MM.1S (cell line): Measurements from ENCODE around the gene MYOF.
"Not testable (repeated sequence)": the region's sequence is repeated elsewhere in the genome, so short reads cannot be mapped to it uniquely, and the experiment has no call there.

Source experiments
- DNase-seq: peaks from one replicate; pipeline ENCODE4 v3.0.0-alpha.2; 2015
- H2AFZ ChIP-seq: fragments of 300-600 bp; sonication (generic); 2 replicates; pipeline ENCODE4 v1.6.0; 2016; ENCODE audit warnings: antibody characterized with exemption, low read length
- H3F3A ChIP-seq: fragments of 300-600 bp; sonication (generic); 2 replicates; pipeline ENCODE4 v1.6.1; 2016; ENCODE audit warnings: mild to moderate bottlenecking, antibody characterized with exemption, low read length, moderate library complexity, mixed read lengths; ENCODE audit not compliant: insufficient read depth
- H3K27ac ChIP-seq: fragments of 300-600 bp; sonication (generic); 2 replicates; pipeline ENCODE4 v1.5.1; 2016; ENCODE audit warnings: mild to moderate bottlenecking, low read length
- H3K27me3 ChIP-seq: fragments of 300-600 bp; sonication (generic); replicated peaks from 2 replicates; pipeline ENCODE4 v1.6.0; 2016; ENCODE audit warnings: low read length; ENCODE audit not compliant: insufficient read depth
- H3K36me3 ChIP-seq: fragments of 300-600 bp; sonication (generic); replicated peaks from 2 replicates; pipeline ENCODE4 v1.6.1; 2016; ENCODE audit warnings: mild to moderate bottlenecking, low read length, mixed read lengths; ENCODE audit not compliant: insufficient read depth
- H3K4me1 ChIP-seq: fragments of 300-600 bp; sonication (generic); 2 replicates; pipeline ENCODE4 v1.6.1; 2016; ENCODE audit warnings: low read length, mixed read lengths
- H3K4me2 ChIP-seq: fragments of 300-600 bp; sonication (generic); 2 replicates; pipeline ENCODE4 v1.6.0; 2016; ENCODE audit warnings: low read depth, low read length
- H3K4me3 ChIP-seq: fragments of 300-600 bp; sonication (generic); 2 replicates; pipeline ENCODE4 v1.5.1; 2016; ENCODE audit warnings: low read length, mixed read lengths
- H3K79me2 ChIP-seq: fragments of 300-600 bp; sonication (generic); 2 replicates; pipeline ENCODE4 v1.6.1; 2016; ENCODE audit warnings: mixed run types, low read length, mixed read lengths
- H3K9ac ChIP-seq: fragments of 300-600 bp; sonication (generic); 2 replicates; pipeline ENCODE4 v1.6.1; 2016; ENCODE audit warnings: low read length, mixed read lengths
- H3K9me2 ChIP-seq: fragments of 300-600 bp; sonication (generic); replicated peaks from 2 replicates; pipeline ENCODE4 v1.6.1; 2016; ENCODE audit warnings: mild to moderate bottlenecking, low read length, mixed read lengths; ENCODE audit not compliant: insufficient read depth
- H3K9me3 ChIP-seq: fragments of 300-600 bp; sonication (generic); replicated peaks from 2 replicates; pipeline ENCODE4 v1.6.1; 2016; ENCODE audit warnings: mild to moderate bottlenecking, low read length, mixed read lengths; ENCODE audit not compliant: insufficient read depth
- H4K20me1 ChIP-seq: fragments of 300-600 bp; sonication (generic); 2 replicates; pipeline ENCODE4 v1.6.1; 2016; ENCODE audit warnings: mild to moderate bottlenecking, low read length, moderate library complexity, mixed read lengths; ENCODE audit not compliant: insufficient read depth
- EZH2 ChIP-seq: fragments of 300-600 bp; sonication (generic); optimal IDR thresholded peaks from 2 replicates; pipeline ENCODE3; 2017; ENCODE audit warnings: low read depth, mild to moderate bottlenecking, antibody characterized with exemption, low read length, mixed read lengths
- EZH2phosphoT487 ChIP-seq: fragments of 300-600 bp; sonication (generic); IDR thresholded peaks from 2 replicates; pipeline ENCODE4 v1.6.1; 2018; ENCODE audit warnings: antibody characterized with exemption, low read length
- TF ChIP-seq, protein P1 (sequence below): fragments of 300-600 bp; sonication (generic); IDR thresholded peaks from 2 replicates; pipeline ENCODE4 v1.5.1; 2016; ENCODE audit warnings: antibody characterized with exemption, low read length, mixed read lengths

The MYOF gene

DNA sequence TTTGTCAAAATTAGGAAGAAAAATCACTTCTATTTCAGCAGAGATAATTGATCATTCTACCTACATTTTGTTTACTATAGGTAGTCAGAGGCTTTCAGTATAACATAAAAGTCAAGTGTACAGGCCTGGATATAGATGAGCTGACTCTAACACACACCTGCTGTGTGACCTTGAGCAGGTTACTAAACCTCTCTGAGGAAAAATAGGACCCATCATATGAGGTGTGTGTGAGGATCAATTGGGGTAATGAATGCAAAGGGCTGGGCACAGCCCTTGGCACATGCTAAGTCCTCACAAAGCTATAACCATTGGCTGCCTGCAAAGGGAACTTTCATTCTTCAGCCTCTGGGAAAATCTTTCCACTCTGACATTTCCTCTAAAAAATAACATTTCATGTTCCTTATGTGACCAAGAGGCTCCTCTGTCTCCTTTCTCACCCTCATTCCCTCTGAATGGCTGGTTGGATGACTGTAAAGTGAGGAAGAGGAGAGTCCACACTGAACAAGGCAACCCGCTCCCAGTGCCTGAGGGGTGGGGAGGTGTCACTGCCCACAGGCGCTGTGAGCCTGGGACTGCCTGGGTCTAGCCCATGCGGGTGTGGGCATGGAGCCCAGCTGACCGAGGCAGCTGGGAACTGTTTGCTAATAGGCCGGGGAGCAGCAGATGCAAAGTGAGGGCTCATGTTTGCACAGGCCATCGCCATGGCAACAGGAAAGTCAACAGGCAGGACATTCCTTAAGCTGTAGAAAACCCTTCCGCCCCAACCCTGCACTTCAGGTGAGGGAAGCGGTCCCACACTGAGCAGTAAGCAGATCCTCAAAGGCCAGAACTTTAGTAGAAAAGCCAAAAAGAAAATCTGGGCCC, 36.8 kb downstream of the MYOF start:
- no peaks in the 10 kb centered on the region for H3F3A ChIP-seq
- H4K20me1 ChIP-seq = no peaks in the 10 kb centered on the region
- H3K27ac ChIP-seq = no peak overlapping the region
- no peaks in the 10 kb centered on the region for H3K36me3 ChIP-seq
- no peaks in the 10 kb centered on the region for H3K9me3 ChIP-seq
- H3K4me3 ChIP-seq = no peak overlapping the region
- no peak for DNase-seq
- TF ChIP-seq EZH2 = no peak
- TF ChIP-seq, protein P1, sequence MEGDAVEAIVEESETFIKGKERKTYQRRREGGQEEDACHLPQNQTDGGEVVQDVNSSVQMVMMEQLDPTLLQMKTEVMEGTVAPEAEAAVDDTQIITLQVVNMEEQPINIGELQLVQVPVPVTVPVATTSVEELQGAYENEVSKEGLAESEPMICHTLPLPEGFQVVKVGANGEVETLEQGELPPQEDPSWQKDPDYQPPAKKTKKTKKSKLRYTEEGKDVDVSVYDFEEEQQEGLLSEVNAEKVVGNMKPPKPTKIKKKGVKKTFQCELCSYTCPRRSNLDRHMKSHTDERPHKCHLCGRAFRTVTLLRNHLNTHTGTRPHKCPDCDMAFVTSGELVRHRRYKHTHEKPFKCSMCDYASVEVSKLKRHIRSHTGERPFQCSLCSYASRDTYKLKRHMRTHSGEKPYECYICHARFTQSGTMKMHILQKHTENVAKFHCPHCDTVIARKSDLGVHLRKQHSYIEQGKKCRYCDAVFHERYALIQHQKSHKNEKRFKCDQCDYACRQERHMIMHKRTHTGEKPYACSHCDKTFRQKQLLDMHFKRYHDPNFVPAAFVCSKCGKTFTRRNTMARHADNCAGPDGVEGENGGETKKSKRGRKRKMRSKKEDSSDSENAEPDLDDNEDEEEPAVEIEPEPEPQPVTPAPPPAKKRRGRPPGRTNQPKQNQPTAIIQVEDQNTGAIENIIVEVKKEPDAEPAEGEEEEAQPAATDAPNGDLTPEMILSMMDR = no peak
- no peak for TF ChIP-seq EZH2phosphoT487
- H3K9ac ChIP-seq = no peak overlapping the region
- no peak overlapping the region for H3K4me2 ChIP-seq
- no peaks in the 10 kb centered on the region for H3K27me3 ChIP-seq
- H2AFZ ChIP-seq = no peak overlapping the region
- H3K79me2 ChIP-seq = no peaks in the 10 kb centered on the region
- no peaks in the 10 kb centered on the region for H3K9me2 ChIP-seq
- no peaks in the 10 kb centered on the region for H3K4me1 ChIP-seq

DNA sequence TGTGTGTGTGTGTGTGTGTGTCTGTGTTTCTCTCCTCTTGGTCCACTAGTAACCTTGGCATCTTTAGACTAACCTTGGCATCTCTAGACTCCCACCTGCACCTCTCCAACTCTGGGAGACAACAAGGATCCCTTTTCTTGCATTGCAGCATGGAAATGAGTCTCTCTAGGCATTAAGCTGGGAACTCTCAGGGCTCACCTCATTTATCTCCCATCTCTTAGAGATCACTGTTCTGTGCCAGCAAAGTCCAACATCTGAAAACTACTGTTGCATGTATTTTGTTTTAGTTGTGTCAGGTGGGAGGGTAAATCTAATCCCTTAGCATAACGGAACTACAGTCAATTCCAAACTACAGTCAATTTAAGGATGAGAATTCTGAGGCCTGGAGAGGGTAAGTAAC, 38.7 kb downstream of the MYOF start:
- TF ChIP-seq EZH2 = no peak
- TF ChIP-seq, protein P1 = no peak
- no peak for TF ChIP-seq EZH2phosphoT487
- H3K4me2 ChIP-seq = no peak overlapping the region
- no peak overlapping the region for H2AFZ ChIP-seq
- H3K27ac ChIP-seq = no peak overlapping the region
- no peaks in the 10 kb centered on the region for H3K36me3 ChIP-seq
- H3F3A ChIP-seq = no peaks in the 10 kb centered on the region
- H3K4me1 ChIP-seq = no peaks in the 10 kb centered on the region
- H3K4me3 ChIP-seq = no peak overlapping the region
- no peaks in the 10 kb centered on the region for H3K9me2 ChIP-seq
- no peak for DNase-seq
- no peaks in the 10 kb centered on the region for H3K79me2 ChIP-seq
- no peak overlapping the region for H3K9ac ChIP-seq
- no peaks in the 10 kb centered on the region for H3K27me3 ChIP-seq
- no peaks in the 10 kb centered on the region for H3K9me3 ChIP-seq
- no peaks in the 10 kb centered on the region for H4K20me1 ChIP-seq

DNA sequence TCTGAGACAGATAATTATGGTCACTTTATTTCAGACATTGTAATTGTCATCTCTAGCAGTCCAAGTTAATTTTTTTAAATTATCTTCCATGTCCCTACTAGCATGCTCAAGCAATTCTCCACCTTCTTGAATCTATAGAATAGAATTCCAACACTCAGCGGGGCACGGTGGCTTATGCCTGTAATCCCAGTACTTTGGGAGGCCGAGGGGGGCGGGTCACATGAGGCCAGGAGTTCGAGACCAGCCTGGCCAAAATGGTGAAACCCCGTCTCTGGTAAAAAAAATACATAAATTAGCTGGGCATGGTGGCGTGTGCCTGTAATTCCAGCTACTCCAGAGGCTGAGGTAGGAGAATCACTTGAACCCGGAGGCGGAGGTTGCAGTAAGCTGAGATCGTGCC, 39.4 kb downstream of the MYOF start:
- not testable (repeated sequence) for H3K9me2 ChIP-seq, H3K4me2 ChIP-seq, H4K20me1 ChIP-seq, H3K4me1 ChIP-seq, H3K4me3 ChIP-seq, H3K27ac ChIP-seq, H3K36me3 ChIP-seq, H3K9me3 ChIP-seq, H3K27me3 ChIP-seq, H3F3A ChIP-seq, DNase-seq, H2AFZ ChIP-seq, H3K9ac ChIP-seq, H3K79me2 ChIP-seq

DNA sequence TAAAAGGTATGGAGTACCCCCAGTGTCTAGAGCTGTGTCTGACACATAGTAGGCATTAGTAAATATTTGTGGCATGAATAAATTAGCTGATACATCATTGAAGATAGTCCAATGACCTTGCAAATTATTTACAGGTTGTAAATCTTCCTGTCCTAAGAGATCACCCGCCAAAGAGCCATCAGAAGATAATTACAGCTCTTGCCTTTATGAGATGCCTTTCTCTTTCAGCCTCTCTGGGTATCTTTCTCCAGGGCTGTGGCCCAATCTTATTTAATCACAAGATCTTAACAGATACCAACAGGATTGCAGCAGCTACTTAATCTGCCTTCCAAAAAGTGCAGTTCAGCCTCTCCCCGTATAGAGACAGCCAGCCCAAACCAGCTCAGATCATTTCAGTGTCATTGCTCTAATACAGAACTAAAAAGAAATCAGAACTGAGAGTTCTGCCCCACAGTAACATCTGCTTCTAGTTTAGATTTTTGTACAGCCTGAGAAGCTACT, 41.5 kb downstream of the MYOF start:
- no peak overlapping the region for H3K9ac ChIP-seq

More for the DNA sequence above, 41.5 kb downstream of the MYOF start:
- DNase-seq = no peak
- no peak overlapping the region for H3K4me3 ChIP-seq
- H3K36me3 ChIP-seq = no peaks in the 10 kb centered on the region
- no peaks in the 10 kb centered on the region for H3K9me2 ChIP-seq
- no peak overlapping the region for H3K4me2 ChIP-seq
- no peak for TF ChIP-seq EZH2
- H3K27me3 ChIP-seq = no peaks in the 10 kb centered on the region
- no peaks in the 10 kb centered on the region for H3K4me1 ChIP-seq
- no peaks in the 10 kb centered on the region for H3K79me2 ChIP-seq
- no peak overlapping the region for H3K27ac ChIP-seq
- H3F3A ChIP-seq = no peaks in the 10 kb centered on the region
- H2AFZ ChIP-seq = no peak overlapping the region
- H4K20me1 ChIP-seq = no peaks in the 10 kb centered on the region
- no peaks in the 10 kb centered on the region for H3K9me3 ChIP-seq
